Globus pallidus (tissue), 1 donor: Measurements from ENCODE around the gene NOS1.
"Not testable (repeated sequence)": the region's sequence is repeated elsewhere in the genome, so short reads cannot be mapped to it uniquely, and the experiment has no call there.

ENCODE experiments used
- DNase-seq: peaks from one replicate; pipeline ENCODE4 v3.0.0-alpha.2; 2015; ENCODE audit warnings: low spot score

NOS1 gene

DNA sequence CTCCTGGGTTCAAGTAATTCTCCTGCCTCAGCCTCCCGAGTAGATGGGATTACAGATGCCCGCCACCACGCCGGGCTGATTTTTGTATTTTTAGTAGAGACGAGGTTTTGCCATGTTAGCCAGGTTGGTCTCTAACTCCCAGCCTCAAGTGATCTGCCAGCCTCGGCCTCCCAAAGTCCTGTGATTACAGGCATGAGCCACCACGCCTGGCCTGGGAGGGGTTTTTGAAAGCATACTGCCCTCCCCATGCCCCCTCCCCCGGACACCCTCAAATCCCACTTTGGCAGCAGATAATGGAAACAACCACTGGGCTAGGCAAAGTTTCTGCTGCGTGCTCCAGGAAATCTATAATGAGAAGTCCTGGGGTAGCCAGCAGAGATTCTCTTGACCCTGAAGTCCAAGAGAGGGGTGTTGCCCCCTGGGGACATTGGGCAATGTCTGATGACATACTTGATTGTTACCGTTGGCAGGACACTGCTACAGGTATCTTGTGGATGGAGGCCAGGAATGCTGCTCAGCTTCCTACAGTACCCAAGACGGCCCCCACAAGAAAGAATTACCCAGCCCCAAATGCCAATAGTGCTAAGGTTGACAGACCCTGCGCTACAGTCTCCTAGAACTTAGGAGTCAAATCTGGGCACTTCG, 152.5 kb downstream of the NOS1 start:
- no peak for DNase-seq

DNA sequence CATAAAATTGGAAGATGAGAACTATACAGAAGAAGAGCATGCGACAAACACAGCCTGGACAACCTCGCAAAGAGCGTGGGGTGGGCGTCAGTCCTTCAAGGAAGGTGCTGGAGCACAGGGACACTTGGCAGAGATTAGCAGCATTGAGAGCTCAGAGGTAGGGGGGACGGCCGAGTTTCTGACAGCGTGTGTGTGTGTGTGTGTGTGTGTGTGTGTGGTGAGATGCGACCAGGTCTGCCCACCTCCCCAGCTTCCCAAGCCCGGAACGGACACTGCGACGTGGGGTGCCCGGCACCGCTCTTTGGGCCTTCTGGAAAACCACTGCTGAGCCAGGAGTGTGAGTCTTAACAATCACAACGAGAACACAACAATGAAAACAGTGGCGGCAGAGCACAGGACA, 153.2 kb downstream of the NOS1 start:
- no peak for DNase-seq

DNA sequence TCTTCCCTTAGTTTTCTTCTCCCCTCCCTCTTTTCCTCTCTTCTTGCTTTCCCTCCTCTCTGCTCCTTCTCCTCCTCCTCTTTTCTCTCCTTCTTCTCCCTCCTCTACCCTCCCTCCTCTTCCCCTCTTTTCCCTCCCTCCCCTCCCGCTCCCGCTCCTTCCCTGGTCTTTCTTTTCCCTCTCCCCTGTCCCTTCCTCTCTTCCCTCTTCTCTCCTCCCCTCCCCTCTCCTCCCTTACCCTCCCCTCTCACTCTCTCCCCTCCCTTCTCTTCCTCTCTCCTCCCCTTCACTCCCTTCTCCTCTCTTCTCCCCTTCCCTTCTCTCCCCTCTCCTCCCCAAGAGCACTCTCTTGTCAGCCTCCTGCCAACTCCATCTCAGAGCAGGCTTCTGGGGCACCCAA, 153.8 kb downstream of the NOS1 start:
- DNase-seq: no peak

DNA sequence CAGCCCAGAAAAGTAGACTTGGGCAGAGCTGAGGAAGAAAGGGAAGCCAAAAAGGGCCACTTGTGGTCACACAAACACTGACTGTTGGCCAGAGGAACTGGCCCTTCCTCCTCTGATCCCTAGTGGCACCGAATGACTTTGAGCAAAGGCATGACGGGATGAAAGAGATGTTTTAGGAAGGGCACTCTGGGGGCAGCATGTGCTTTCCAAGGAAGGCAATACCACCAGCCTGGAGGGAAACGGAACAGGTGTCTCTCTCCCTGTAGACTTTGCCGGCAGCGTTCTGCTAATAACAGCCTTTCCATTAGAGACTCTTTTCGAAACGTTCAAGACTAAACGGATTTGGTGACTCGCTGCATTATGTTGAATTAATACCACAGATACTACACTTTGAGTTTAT, 158.9 kb downstream of the NOS1 start:
- no peak for DNase-seq

DNA sequence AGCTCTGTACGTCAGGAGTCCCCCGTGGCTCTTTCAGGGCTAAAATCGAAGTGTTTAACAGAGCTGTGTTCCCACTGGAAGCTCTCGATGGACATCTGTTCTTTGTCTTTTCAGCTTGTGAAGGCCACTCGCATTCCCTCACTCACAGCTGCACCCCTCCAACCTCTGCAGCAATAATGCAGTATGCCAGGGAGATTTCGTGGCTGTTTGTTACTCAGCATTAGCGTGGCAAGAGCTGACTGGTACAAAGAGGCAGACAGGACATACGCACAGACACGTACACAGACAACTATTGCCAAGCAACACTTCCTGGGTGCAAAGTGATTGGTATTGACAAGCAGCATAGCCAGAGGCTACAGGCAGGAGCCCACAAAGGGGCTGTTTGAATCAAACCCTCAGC, 159.4 kb downstream of the NOS1 start:
- no peak for DNase-seq

DNA sequence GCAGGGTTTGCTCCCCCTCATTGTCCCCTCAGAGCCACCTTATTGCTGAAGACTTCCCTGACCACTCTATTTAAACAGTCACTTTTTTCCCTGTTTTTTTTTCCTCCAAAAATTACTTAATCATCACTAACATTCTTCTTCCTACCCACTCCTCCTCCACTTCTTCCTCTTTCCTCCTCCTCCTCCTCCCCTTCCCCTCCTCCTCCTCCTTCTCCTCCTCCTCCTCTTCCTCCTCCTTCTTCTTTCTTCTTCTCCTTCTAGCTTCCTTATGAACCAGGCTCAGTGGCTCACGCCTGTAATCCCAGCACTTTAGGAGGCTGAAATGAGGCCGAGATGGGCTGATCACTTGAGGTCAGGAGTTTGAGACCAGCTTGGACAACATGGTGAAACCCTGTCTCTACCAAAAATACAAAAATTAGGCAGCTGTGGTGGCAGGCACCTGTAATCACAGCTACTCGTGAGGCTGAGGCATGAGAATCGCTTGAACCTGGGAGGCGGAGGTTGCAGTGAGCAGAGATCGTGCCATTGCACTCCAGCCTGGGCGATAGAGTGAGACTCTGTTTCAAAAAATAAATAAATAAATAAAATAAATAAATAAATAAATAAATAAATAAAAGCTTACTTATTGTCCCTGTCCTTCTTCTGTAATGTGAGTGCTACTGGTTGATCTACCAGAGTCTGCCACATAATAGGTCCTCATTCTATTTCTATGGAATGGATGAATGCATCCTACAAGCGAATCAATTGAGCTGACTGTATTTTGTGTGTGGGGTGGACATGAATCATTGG, 161.3 kb downstream of the NOS1 start:
- not testable (repeated sequence) for DNase-seq

DNA sequence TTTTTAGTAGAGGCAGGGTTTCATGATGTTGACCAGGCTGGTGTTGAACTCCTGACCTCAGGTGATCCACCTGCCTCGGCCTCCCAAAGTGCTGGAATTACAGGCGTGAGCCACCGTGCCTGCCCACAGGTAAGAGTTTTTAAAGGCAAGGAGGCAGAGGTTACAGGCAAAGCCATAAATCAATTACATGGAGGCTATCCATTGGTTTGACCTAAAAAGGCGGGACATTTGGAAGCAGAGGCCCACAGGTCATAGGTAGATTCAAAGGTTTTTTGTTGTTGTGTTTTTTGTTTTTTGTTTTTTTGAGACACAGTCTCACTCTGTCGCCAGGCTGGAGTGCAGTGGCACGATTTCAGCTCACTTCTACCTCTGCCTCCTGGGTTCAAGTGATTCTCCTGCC, 165.1 kb downstream of the NOS1 start:
- not testable (repeated sequence) for DNase-seq

DNA sequence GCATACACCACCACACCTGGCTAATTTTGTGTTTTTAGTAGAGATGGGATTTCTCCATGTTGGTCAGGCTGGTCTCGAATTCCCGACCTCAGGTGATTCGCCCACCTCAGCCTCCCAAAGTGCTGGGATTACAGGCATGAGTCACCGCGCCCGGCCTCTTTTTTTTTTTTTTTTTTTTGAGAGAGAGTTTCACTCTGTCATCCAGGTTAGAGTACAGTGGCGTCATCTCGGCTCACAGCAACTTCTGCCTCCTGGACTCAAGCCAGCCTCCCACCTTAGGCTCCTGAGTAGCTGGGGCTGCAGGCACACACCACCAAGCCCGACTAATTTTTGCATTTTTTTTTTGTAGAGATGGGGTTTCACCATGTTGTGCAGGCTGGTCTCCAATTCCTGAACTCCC, 166.4 kb downstream of the NOS1 start:
- DNase-seq: not testable (repeated sequence)

DNA sequence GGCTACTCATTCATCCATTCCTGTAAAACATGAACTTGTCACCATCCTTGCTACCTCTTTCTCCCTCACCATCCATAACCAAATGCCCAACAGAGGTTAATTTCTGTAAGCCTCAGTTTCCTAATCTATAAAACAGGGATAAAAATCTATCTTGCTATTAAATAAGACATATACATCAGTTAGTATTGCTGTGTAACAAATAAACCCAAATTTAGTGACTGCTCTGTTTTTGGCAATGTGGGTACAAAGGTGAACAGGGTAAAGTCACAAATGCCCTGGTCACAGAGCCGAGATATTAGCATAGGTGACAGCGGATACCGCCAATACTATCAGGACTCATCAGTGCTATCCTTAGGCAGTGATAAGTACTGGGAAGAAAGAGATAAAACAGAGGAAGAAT, 167.5 kb downstream of the NOS1 start:
- DNase-seq: no peak

DNA sequence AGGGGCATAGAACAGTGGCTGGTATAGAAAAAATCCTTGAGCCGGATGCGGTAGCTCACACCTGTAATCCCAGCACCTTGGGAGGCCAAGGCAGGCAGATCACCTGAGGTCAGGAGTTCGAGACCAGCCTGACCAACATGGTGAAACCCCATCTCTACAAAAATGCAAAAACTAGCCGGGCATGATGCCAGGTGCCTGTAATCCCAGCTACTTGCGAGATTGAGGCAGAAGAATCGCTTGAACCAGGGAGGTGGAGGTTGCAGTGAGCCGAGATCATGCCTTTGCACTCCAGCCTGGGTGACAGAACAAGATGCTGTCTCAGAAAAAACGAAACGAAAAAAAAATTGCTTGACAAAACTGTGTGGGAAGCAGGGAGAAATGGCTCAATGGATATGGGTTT, 168.8 kb downstream of the NOS1 start:
- not testable (repeated sequence) for DNase-seq

DNA sequence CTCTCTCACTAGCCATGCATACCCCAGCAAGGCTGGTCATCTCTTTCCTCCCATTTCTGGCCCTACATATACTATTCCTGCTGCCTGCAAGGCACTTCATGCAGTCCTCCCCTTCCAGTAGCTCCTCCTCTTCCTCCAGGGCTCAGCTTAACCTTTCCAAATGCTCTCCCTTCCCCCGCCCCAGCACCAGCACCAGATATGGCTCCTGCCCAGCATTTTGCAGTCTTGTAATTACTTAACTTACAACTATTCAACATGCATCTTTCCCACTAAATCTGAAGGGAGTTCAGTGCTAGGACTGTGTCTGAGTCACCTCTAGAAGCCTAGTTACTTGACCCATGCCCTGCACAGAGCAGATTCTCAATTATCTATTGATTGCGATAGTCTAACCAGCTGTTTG, 169.4 kb downstream of the NOS1 start:
- no peak for DNase-seq

DNA sequence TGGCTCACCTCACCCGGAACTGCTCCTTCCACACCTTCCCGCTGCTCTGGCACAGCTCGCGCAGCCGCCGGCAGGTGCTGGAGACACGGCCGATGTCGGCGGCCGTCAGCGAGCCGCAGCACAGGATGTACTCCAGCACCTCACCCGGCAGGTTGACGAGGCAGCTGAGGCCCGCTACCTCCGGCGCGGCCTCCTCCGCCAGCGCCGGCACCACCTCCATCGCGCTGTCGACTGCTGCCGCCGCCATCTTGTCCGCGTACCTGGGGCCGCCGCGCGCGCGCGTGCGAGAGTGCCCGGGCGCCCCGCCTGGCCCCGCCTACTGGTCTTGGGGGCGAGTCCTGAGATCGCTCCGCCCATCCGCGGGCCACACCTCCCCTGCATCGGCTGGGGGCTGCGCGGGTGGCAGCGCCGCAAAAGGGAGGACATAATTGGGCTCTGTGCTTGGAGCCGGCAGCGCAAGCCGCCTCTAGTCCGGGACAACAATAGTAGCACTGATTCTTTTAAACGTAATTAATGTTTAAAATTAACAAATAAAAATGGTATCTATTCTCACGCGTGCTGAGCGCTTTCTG, 171.1 kb downstream of the NOS1 start, which contains the start of gene FBXO21:
TSS of gene FBXO21 (minus strand) at position 261 of the 572 bp plus-strand sequence. CDS start at position 247, 14 bp downstream.
- peak; percentile 92 for DNase-seq

DNA sequence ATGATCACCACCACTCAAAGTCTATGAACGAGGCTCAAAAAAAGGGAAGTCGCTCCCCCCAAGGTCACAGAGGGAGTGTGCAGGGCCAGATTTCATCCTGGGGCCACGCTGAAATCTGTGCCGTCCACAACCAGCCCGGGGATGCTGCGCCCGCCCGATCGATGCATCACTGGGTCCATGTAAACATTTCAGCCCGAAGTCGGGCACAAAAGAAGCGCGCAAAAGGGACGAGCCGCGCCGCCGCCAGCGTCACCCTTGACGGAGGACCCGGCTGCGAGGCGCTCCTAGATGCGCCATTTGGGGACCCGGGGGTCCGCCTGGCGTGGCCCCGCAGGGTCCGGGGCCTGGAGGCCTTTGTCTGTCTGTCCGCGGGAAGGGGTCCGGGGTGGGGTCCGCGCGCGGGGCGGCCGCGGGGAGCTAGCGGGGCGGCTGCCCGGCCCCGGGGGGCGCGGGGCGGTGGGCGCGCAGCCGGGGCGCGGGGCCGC, 171.7 kb downstream of the NOS1 start:
- peak; percentile 38 for DNase-seq

DNA sequence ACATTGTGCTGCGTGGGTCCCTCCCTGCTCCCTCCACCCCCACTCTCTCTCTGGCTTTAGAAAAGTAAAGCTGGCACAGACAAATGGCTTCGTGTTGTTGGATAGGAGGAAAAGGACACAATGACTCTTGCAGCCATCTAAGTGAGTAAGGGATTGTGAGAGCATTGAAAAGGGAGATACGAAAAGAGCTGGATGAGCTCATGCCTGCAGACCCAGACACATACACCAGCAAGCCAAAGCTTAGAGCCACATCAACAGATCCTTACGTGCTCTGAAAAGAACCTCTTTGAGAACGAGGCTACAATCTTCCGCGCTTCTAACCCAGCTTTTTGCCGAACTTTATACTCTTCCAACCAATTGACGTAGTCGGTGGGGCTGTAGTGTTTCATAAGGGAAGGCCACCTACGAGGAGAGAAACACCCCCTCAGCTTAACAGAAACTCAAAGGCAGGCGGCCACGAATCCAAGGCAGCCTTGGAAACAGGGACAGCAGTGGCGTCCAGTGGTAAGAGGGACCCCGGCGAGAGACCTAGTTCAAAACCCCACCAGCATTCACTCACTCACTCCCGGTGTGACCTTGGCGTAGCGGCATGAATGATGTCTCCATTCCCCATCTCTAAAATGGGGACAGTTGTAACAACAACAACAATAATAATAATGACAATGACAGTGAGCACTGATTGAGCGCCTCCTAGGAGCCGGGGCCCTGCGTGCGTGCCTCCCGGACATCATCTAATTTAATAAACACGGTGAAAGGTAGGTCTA, 172.3 kb downstream of the NOS1 start:
- DNase-seq: peak; percentile 78

DNA sequence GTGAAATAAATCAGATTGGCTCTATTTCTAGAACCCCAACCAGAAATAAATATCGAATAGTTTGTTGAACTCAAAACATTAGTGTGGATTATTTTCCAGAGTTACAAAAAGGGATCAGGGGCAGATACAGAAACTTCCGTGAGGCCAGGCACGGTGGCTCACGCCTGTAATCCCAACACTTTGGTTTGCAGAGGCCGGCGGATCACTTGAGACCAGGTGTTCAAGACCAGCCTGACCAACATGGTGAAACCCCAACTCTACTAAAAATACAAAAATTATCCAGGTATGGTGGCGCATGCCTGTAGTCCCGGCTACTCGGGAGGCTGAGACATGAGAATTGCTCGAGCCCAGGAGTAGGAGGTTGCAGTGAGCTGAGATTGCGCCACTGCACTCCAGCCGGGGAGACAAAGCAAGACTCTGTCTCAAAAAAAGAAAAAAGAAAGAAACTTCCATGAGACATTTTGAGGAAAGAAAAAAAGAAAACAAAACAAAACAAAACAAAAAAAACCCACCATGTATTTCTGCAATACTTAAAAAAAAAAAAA, 173.2 kb downstream of the NOS1 start:
- DNase-seq: no peak

DNA sequence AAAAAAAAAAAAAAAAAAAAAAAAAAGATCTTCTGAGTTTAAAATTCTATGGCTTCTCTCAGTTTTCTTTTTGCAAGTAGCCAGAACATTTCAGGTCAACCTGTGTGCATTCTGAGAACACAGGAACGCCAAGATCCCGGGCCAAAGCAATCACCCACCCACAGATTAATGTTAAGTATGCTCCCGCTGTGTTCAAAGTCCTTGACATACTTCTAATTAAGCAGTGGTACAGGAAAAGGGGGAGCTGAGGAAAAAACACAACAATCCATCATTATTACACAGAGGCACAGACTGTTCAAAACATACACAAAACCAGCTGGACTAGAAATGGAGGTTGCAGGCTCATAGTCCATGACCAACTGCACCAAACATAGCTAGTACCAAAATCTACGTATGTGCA, 174.0 kb downstream of the NOS1 start:
- no peak for DNase-seq

DNA sequence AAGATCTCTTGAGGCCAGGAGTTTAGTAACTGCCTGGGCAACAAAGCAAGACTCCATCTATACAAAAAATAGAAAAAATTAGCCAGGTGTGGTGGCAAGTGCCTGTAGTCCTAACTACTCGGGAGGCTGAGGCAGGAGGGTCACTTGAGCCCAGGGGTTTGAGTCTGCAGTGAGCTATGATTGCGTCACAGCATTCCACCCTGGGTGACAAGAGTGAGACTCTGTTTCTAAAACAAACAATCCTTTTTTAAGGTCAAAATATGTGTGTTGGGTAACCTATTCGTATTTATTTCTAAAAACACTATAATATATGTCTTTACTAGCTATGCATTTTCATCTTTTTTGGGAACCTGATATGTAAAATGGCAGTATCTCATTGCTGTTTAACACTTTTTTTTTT, 178.6 kb downstream of the NOS1 start:
- no peak for DNase-seq

DNA sequence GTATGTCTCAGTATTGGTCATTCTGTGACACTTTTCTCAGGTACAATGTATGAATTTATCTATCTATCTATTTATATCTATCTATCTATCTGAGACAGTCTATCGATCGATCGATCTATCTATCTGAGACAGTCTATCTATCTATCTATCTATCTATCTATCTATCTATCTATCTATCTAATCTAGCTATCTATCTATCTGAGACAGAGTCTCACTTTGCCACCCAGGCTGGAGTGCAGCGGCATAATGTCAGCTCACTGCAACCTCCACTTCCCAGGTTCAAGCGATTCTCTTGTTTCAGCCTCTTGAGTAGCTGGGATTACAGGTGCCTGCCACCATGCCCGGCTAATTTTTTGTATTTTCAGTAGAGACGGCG, 180.0 kb downstream of the NOS1 start:
- DNase-seq: not testable (repeated sequence)

DNA sequence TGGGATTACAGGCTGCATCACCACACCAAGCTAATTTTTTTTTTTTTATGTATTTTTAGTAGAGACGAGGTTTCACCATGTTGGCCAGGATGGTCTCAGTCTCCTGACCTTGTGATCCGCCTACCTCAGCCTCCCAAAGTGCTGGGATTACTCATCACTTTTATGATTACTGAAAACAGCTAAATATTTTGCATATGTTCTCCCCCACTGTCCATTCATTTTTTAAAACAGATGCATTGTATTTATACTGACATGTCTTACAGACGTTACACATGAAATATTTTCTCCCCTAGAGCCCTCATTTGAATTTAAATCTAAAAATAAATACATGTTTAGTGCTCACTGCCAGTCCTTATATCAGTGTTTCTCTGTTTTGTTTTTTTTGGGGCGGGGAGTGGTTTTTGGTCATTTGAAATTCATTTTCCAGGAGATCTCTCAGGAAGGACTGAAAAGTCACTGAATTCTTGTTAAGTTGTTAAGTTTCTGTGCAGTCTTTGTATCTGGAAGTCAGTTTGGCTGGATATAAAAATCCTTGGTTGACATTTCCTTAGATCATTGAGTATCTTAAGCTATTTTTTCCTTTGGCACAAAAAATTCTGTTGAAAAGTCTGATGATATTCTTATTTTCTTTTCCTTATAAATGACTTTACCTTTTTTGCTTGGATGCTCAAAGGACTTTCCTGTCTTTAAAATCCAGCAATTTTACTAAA, 180.5 kb downstream of the NOS1 start:
- DNase-seq: no peak

DNA sequence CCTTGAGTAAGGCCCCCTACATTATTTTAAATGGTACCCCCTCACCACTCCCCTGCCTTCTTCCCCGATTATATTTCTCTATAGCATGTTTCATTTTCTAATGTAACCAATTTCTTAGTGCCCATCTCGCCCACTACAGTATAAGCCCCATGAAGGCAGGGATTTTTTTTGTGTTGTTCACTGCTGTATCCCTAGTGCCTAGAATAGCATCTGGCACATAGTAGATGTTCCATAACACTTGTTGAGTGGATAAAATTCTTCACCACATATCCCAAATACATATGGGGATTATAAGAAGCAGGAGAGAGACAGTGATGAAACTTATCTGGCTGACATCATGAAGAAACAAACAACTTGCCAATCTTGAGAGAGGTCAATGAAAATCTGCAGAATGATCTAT, 182.7 kb downstream of the NOS1 start:
- DNase-seq: no peak

DNA sequence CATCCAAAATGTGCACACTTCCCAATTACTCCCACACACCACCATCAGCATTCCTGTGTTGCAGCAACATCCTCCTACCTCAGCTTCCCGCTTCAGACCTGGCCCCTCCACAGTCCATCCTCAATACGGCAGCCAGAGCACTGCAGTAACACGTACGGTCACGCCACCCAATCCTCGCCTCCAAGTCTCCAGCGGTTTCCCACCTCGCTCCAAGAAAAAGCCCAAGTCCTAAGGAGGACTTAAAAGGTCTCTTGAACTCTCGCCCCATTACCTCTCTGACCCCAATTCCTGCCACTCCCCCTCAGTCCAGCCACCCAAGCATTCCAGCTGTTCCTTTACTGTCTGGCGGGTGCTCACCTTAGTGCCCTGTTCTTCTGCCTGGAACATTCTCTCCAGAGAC, 183.1 kb downstream of the NOS1 start:
- DNase-seq: no peak
